ENCODE measurements around the gene ENTPD7.

ENTPD7 gene

DNA sequence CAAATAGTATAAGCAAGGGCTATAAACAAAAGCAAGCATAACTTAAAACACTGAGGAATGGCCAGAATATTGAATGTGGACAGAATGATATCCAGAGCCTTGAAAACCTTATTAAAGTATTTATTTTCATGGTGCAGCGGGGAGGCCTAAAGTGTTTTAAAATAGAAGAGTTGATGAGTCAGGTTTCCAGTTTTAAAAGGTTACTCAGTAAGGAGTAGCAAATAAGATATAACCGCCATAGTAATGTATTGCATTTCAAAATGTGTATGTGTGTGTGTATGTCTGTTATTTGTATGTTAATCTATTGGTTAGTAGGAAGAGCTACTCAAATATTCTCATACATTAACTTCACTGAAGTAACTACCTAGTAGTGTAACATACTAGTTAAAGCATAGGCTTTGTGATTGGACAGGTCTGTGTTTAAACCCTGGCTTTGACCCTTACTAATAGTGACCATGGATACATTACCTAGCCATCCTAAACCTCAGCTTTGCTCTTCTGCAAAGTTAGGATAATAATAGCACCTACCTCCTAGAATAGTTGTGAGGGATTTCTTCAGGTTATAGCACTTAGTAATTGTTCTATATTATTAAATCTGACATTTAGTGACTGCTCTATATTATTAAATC is 89.6 kb downstream of the ENTPD7 start:
- no peak for DNase-seq

DNA sequence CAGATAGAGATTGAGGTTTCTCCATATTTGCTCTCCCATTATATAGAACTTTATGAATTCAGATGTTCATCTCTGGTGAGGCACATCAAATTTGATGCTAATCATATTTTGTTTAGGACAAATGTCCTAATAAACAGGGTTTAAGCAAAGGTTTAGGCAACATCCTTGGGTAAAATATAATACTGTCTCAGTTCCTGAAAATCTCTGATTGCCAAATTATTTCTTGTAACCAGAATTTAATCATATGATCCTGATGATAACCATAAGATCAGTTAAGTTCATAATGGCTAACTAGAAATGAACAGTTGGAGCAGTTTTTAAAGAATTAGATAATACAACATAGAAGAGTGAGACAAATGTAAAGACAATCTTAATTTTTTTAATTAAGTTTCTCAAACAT is 91.3 kb downstream of the ENTPD7 start:
- no peak for DNase-seq

DNA sequence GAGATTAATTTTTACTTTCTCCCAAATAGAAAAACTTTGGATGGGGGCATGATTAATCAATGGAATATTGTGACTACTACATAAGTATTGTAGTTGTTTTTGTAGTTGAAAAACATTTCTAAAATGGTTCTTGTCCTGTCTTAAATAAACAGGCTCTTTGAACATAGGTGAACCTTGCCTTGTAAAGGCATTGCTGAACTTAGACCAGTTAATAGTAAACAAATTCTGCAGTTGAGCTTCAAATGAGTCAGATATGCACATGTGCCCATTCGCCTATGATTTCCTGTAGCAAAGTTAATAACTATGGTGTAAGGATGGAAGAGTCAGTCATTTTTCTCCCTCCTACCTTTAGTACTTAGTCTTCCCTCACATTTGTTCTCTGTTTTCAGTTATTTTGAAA is 95.4 kb downstream of the ENTPD7 start:
- DNase-seq: no peak

Data from retina (tissue), 1 donor.